Sigmoid colon (tissue), 7 donors: ENCODE results near the gene LRRC1. TPM values are rescaled to one million over a fixed set of nuclear protein-coding genes. Genes with fewer than 3 reads are reported as not detected.
A peak's percentile ranks its signal among the peaks of the same experiment; 100 is the strongest.

Experiments used
- DNase-seq: peaks from one replicate; pipeline ENCODE4 v3.0.0-alpha.2; 2019
- H3K27ac ChIP-seq, 4 donors: fragments of 200-600 bp; sonication (generic); one replicate each; pipeline ENCODE4 v1.5.1; 2016 to 2019; ENCODE audit warnings: mild to moderate bottlenecking in 1 of 4
- H3K27me3 ChIP-seq, 3 donors: fragments of 200-600 bp; sonication (generic); one replicate each; pipeline ENCODE4 v1.5.1; 2019; ENCODE audit warnings: mild to moderate bottlenecking in 1 of 3
- H3K36me3 ChIP-seq, 4 donors: fragments of 200-600 bp; sonication (generic); one replicate each; pipeline ENCODE4 v1.5.1; 2016 to 2019
- H3K4me1 ChIP-seq, 4 donors: fragments of 200-600 bp; sonication (generic); one replicate each; pipeline ENCODE4 v1.5.1; 2017 to 2019
- H3K4me3 ChIP-seq, 4 donors: fragments of 200-600 bp; sonication (generic); one replicate each; pipeline ENCODE4 v1.5.1; 2017 to 2019; ENCODE audit warnings: mild to moderate bottlenecking in 2 of 4, moderate library complexity in 1 of 4
- H3K9me3 ChIP-seq, 4 donors: fragments of 200-600 bp in 3 of 4; sonication (generic) in 3 of 4; one replicate each; pipeline versions ENCODE4 v1.5.1 to v1.6.1; 2013 to 2019
- EP300 ChIP-seq, 4 donors: sonication (generic); formaldehyde crosslinking; IDR thresholded peaks; one replicate each; pipeline ENCODE4 v1.6.1; 2017; ENCODE audit warnings: antibody characterized with exemption in 4 of 4
- POLR2A ChIP-seq, 2 donors: fragments of 450-650 bp; IDR thresholded peaks; one replicate each; pipeline ENCODE4 v1.6.1; 2016; ENCODE audit warnings: antibody characterized with exemption in 2 of 2, mild to moderate bottlenecking in 2 of 2, moderate library complexity in 2 of 2
- POLR2AphosphoS5 ChIP-seq, 4 donors: sonication (generic); formaldehyde crosslinking; IDR thresholded peaks; one replicate each; pipeline ENCODE4 v1.6.1; 2017; ENCODE audit warnings: antibody characterized with exemption in 4 of 4
- WGBS, 2 donors: extraction: QIAGEN DNeasy Blood & Tissue Kit; methylation state at CpG; one replicate each; pipeline ENCODE4 v1.1.7; 2013; 5-methylcytosine and 5-hydroxymethylcytosine counted together
- intact Hi-C: fragments of 100-400 bp; cut with DNase I; formaldehyde crosslinking; loops from one replicate; pipeline ENCODE4 v1.15.1; 2023
- polyA plus RNA-seq, 3 donors: library from polyadenylated mRNA; stranded (reverse); fragments of 200-250 nt; gene quantifications; one replicate each; pipeline ENCODE4 v1.2.3, GENCODE V29; 2013
- total RNA-seq, 4 donors: library from RNA; depleted of rRNA; stranded (reverse); fragments of >200 nt; gene quantifications; one replicate each; pipeline ENCODE4 v1.1.0, GENCODE V29; 2016
- TF ChIP-seq, protein P1 (sequence below), 4 experiments: fragments of 450-650 bp in 3 of 4; fragments of 200-600 bp in 1 of 4; IDR thresholded peaks; one replicate each; pipeline ENCODE4 v1.5.1; 2016 to 2019; ENCODE audit warnings: antibody characterized with exemption in 4 of 4, mild to moderate bottlenecking in 3 of 4, moderate library complexity in 2 of 4
- donor health status: healthy with polysubstance abuse.
- donor health status: Bipolar disorder and iron deficiency.
- donor health status: healthy.

LRRC1 gene
- total and polyA plus RNA-seq, 7 donors = 20.8 to 50.4 (median 29.9) TPM

GRCh38 chr6:53796791-53797190, 2.0 kb downstream of the LRRC1 start:
- Histone ChIP-seq H3K27me3 (peaks cover 0 to 4% (median 0%) of the 10 kb centered on the region in 3 donors), H3K27ac (peak overlapping the region; percentile 81 to 90 (median 84)), H3K4me3 (peak overlapping the region in 3 of 4 donors; percentile 69 to 95 (median 83)), H3K4me1 (peaks cover 0 to 54% (median 29%) of the 10 kb centered on the region in 4 donors), H3K36me3 (no peaks in the 10 kb centered on the region), H3K9me3 (no peaks in the 10 kb centered on the region)
- TF ChIP-seq EP300 (IDR thresholded peaks at IDR 0.05) (no peak), POLR2A (IDR thresholded peaks at IDR 0.05) (no peak), POLR2AphosphoS5 (IDR thresholded peaks at IDR 0.05) (no peak)
- TF ChIP-seq, protein P1, sequence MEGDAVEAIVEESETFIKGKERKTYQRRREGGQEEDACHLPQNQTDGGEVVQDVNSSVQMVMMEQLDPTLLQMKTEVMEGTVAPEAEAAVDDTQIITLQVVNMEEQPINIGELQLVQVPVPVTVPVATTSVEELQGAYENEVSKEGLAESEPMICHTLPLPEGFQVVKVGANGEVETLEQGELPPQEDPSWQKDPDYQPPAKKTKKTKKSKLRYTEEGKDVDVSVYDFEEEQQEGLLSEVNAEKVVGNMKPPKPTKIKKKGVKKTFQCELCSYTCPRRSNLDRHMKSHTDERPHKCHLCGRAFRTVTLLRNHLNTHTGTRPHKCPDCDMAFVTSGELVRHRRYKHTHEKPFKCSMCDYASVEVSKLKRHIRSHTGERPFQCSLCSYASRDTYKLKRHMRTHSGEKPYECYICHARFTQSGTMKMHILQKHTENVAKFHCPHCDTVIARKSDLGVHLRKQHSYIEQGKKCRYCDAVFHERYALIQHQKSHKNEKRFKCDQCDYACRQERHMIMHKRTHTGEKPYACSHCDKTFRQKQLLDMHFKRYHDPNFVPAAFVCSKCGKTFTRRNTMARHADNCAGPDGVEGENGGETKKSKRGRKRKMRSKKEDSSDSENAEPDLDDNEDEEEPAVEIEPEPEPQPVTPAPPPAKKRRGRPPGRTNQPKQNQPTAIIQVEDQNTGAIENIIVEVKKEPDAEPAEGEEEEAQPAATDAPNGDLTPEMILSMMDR (IDR thresholded peaks at IDR 0.05) = no peak
- 39 to 68% methylated on average over 5 of the region's 5 CpGs for WGBS, 2 donors
- DNase-seq = no peak
- intact Hi-C loops = loop anchor here (5.0 to 10.0 kb wide), 3 partner anchors 41 to 442 kb away; no protein-coding TSS in a partner anchor

DNA sequence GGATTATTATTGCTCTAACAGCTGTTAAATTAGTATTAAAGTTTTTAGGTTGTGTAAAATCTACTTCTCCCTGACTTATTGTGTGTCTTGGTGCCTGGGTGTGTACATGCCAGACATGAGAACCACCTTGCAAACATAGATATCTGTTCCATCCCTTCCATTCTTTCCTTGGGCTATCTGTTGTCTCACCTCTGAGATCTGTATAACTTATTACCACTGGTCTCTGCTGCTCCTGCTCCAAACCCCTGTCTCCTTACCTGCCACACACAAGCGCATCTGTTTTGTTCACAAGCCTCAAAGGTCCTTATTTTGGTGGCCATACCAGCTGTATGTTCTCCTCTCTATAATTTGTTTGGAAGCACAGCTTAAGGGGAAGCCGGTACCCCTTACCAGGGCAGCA, 2.5 kb downstream of the LRRC1 start:
- Histone ChIP-seq H3K9me3 (no peaks in the 10 kb centered on the region), H3K4me1 (peaks cover 0 to 59% (median 30%) of the 10 kb centered on the region in 4 donors), H3K4me3 (peak overlapping the region in 2 of 4 donors; percentile 83 to 95), H3K27me3 (no peaks in the 10 kb centered on the region), H3K36me3 (no peaks in the 10 kb centered on the region), H3K27ac (peak overlapping the region in 3 of 4 donors; percentile 81 to 90 (median 85))
- DNase-seq = no peak
- TF ChIP-seq POLR2A (IDR thresholded peaks at IDR 0.05) (no peak), EP300 (IDR thresholded peaks at IDR 0.05) (no peak), POLR2AphosphoS5 (IDR thresholded peaks at IDR 0.05) (no peak)
- TF ChIP-seq, protein P1 (IDR thresholded peaks at IDR 0.05) = no peak
- intact Hi-C loops = loop anchor here (5.0 to 10.0 kb wide), 3 partner anchors 40 to 443 kb away; no protein-coding TSS in a partner anchor
- WGBS, 2 donors = 94 to 96% methylated on average over 2 of the region's 2 CpGs

- Histone ChIP-seq H3K4me3 (no peak overlapping the region), H3K27me3 (no peaks in the 10 kb centered on the region), H3K4me1 (peaks cover 0 to 67% (median 37%) of the 10 kb centered on the region in 4 donors), H3K36me3 (no peaks in the 10 kb centered on the region), H3K27ac (no peak overlapping the region), H3K9me3 (no peaks in the 10 kb centered on the region)
- 93 to 95% methylated on average over 3 of the region's 3 CpGs for WGBS, 2 donors
- intact Hi-C loops = loop anchor here (5.0 to 10.0 kb wide), 3 partner anchors 38 to 445 kb away; no protein-coding TSS in a partner anchor
- TF ChIP-seq POLR2AphosphoS5 (IDR thresholded peaks at IDR 0.05) (no peak), POLR2A (IDR thresholded peaks at IDR 0.05) (no peak), EP300 (IDR thresholded peaks at IDR 0.05) (no peak)
- TF ChIP-seq, protein P1 (IDR thresholded peaks at IDR 0.05) = no peak
- no peak for DNase-seq
Observed at GRCh38 chr6:53799340-53799739, 4.5 kb downstream of the LRRC1 start.

DNA sequence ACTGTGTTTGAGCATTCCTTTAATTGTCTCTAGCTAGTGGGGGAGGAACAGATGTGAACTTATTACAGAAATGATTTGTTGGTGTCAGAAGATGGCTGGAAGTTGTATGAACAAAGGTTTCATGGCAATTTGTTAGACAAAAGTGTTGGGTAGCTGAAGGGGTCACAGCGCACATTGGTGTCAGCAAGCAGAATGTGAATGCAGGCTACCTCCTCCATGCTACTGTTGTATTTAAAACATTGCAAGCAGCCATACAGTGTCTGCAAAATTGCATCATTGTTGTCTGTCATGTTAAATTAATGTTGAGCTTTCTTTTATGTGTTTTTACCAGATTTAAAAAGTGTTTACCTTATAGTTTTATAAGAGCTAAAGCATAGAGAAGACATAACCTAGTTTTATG, 6.2 kb downstream of the LRRC1 start:
- intact Hi-C loops = no loop called here
- peaks cover 0 to 83% (median 44%) of the 10 kb centered on the region in 4 donors for H3K4me1 ChIP-seq
- H3K4me3 ChIP-seq = no peak overlapping the region
- no peaks in the 10 kb centered on the region for H3K9me3 ChIP-seq
- no peaks in the 10 kb centered on the region for H3K36me3 ChIP-seq
- H3K27ac ChIP-seq = peak overlapping the region in 1 of 4 donors; percentile 2
- no peaks in the 10 kb centered on the region for H3K27me3 ChIP-seq
- DNase-seq = no peak
- WGBS, 2 donors = 96 to 100% methylated on average over 1 of the region's 1 CpG
- TF ChIP-seq, protein P1 (IDR thresholded peaks at IDR 0.05) = no peak
- TF ChIP-seq EP300 (IDR thresholded peaks at IDR 0.05) (no peak), POLR2A (IDR thresholded peaks at IDR 0.05) (no peak), POLR2AphosphoS5 (IDR thresholded peaks at IDR 0.05) (no peak)

- DNase-seq = no peak
- intact Hi-C loops = no loop called here
- peak overlapping the region in 2 of 4 donors; percentile 56 to 57 for H3K27ac ChIP-seq
- H3K4me3 ChIP-seq = no peak overlapping the region
- no peaks in the 10 kb centered on the region for H3K9me3 ChIP-seq
- TF ChIP-seq EP300 (IDR thresholded peaks at IDR 0.05) (no peak), POLR2AphosphoS5 (IDR thresholded peaks at IDR 0.05) (no peak), POLR2A (IDR thresholded peaks at IDR 0.05) (no peak)
- TF ChIP-seq, protein P1 (IDR thresholded peaks at IDR 0.05) = no peak
- H3K36me3 ChIP-seq = no peaks in the 10 kb centered on the region
- no peaks in the 10 kb centered on the region for H3K27me3 ChIP-seq
- H3K4me1 ChIP-seq = peaks cover 0 to 68% (median 39%) of the 10 kb centered on the region in 4 donors
Observed at GRCh38 chr6:53802582-53802981, 7.8 kb downstream of the LRRC1 start.
